ENCODE measurements around the gene ANKRD23.

DNA sequence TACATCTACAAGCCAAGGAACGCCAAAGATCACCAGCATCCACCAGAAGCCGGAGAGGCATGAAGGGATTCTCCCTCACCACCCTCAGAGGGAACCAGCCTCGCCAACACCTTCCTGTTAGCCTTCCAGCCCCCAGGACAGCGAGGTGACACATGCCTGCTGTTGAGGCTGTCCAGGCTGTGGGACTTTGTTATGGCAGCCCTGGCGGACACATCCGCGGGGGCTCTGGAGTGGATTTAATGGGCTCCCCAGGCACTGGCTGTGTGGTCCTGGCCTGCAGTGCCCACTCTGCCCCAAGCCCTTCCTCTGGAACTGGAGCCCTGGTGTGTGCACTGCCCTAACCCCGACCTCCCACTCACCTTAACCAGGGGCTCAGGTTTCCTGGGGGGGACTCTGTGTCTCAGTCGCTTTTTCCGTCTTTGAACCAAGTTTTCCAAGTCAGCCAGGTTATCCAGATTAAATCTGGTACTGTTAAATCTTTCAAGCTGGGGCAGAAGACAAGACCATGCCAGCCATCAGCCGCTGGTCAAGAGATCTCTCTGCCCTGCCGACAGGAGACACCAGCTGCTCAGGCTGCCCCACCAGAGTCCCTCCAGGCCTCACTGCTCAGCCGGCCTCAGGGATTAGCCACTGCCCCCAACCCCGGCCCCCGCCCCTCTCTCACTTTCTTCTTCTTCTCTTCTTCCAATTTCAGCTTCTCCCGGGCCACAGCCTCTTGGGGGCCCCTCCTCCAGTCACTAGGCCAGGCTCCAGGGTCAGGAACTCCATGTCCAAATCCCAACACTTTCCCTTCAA lies 1.9 kb downstream of the ANKRD23 start:
- no peak for TF ChIP-seq POLR2AphosphoS5 (IDR thresholded peaks at IDR 0.05; ENCODE audit: low read depth, low read length)
- TF ChIP-seq, protein P1, sequence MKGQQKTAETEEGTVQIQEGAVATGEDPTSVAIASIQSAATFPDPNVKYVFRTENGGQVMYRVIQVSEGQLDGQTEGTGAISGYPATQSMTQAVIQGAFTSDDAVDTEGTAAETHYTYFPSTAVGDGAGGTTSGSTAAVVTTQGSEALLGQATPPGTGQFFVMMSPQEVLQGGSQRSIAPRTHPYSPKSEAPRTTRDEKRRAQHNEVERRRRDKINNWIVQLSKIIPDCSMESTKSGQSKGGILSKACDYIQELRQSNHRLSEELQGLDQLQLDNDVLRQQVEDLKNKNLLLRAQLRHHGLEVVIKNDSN (IDR thresholded peaks at IDR 0.05; ENCODE audit: borderline replicate concordance, low read depth), result no peak
- TF ChIP-seq RAD21 (IDR thresholded peaks at IDR 0.05; ENCODE audit: low read length), result no peak
- TF ChIP-seq REST (IDR thresholded peaks at IDR 0.05; ENCODE audit: low read depth, low read length), result no peak
- TF ChIP-seq EP300 (IDR thresholded peaks at IDR 0.05; ENCODE audit: borderline replicate concordance in 1 of 2, low read depth in 1 of 2, low read length in 1 of 2), result no peak
- TF ChIP-seq, protein P2, sequence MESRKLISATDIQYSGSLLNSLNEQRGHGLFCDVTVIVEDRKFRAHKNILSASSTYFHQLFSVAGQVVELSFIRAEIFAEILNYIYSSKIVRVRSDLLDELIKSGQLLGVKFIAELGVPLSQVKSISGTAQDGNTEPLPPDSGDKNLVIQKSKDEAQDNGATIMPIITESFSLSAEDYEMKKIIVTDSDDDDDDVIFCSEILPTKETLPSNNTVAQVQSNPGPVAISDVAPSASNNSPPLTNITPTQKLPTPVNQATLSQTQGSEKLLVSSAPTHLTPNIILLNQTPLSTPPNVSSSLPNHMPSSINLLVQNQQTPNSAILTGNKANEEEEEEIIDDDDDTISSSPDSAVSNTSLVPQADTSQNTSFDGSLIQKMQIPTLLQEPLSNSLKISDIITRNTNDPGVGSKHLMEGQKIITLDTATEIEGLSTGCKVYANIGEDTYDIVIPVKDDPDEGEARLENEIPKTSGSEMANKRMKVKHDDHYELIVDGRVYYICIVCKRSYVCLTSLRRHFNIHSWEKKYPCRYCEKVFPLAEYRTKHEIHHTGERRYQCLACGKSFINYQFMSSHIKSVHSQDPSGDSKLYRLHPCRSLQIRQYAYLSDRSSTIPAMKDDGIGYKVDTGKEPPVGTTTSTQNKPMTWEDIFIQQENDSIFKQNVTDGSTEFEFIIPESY (IDR thresholded peaks at IDR 0.05; ENCODE audit: borderline replicate concordance, low read depth), result no peak
- TF ChIP-seq YY1 (IDR thresholded peaks at IDR 0.05; ENCODE audit: low read depth), result no peak
- TF ChIP-seq CTCF (IDR thresholded peaks at IDR 0.05), result no peak
